Glutamatergic neuron (in vitro differentiated cells): Measurements from ENCODE around the gene SH3GL1. TPM values are rescaled to one million over a fixed set of nuclear protein-coding genes. Genes with fewer than 3 reads are reported as not detected.
A peak's percentile ranks its signal among the peaks of the same experiment; 100 is the strongest.

Experiments
- DNase-seq: peaks from one replicate; pipeline ENCODE4 v3.0.0; 2022
- H3K27ac Mint-ChIP-seq: one replicate; pipeline ENCODE4 v1.8.0; 2020; ENCODE audit warnings: mild to moderate bottlenecking, mixed read lengths, inconsistent platforms; ENCODE audit not compliant: unreplicated experiment
- H3K27me3 Mint-ChIP-seq: one replicate; pipeline ENCODE4 v1.8.0; 2020; ENCODE audit warnings: mild to moderate bottlenecking, moderate library complexity, mixed read lengths, inconsistent platforms; ENCODE audit not compliant: unreplicated experiment
- H3K36me3 Mint-ChIP-seq: one replicate; pipeline ENCODE4 v1.8.0; 2020; ENCODE audit warnings: mild to moderate bottlenecking, mixed read lengths, inconsistent platforms; ENCODE audit not compliant: unreplicated experiment
- H3K4me1 Mint-ChIP-seq: one replicate; pipeline ENCODE4 v1.8.0; 2020; ENCODE audit warnings: mild to moderate bottlenecking, low read depth, mixed read lengths, inconsistent platforms; ENCODE audit not compliant: unreplicated experiment
- H3K4me3 Mint-ChIP-seq: one replicate; pipeline ENCODE4 v1.8.0; 2020; ENCODE audit warnings: mild to moderate bottlenecking, mixed read lengths, inconsistent platforms; ENCODE audit not compliant: unreplicated experiment
- H3K9me3 Mint-ChIP-seq: one replicate; pipeline ENCODE4 v1.8.0; 2020; ENCODE audit warnings: mild to moderate bottlenecking, moderate library complexity, mixed read lengths, inconsistent platforms; ENCODE audit not compliant: unreplicated experiment
- CTCF ChIP-seq: fragments of 200-600 bp; sonication (generic); IDR thresholded peaks from one replicate; pipeline ENCODE4 v1.5.0; 2021; ENCODE audit not compliant: partially characterized antibody, unreplicated experiment
- total RNA-seq: library from RNA; stranded (reverse); fragmentation: NEBNext Ultra II Directional; extraction: Animal tissue kit (Norgen Biotek cat#: 25700); gene quantifications from one replicate; pipeline ENCODE4 v1.2.1, GENCODE V29; 2021; ENCODE audit not compliant: unreplicated experiment

SH3GL1 gene
- total RNA-seq, 1 donor from 2014 or later = 56.3 TPM

DNA sequence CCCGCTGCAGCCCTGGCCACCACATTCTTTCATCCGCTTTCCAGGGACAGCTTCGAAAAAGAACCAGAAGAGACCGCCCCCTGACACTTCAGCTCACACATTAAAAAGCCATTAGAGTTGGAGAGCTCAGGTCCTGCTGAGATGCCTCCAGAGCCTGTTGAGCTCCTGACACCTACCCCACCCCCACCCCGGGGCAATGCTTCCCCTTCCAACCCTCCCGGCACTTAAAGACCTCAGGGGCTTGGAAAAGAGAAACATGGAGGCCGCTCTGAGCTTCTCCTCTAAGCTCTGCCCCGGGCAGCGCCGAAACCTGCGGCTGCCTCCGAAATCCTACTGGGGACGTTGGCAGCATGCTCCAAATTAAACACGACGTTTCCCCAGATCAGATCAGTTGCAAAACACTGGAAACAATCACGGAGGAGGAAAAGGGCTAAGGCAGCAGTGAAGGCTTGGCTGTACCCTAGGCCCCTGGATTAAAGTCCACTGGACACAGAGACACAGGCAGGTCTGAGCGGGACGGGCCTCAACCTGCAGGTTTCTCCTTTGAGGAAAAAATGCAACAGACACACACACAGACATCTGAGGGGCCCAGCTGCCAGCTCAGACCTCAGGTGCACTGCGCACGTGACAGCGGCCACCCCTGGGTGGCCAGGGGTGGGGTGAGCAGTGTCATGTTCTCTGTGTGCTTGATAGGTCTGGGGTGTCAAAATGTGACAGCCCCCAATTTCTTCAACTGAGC is 9.6 kb downstream of the SH3GL1 start:
- Mint-ChIP-seq H3K36me3 (no peaks in the 10 kb centered on the region), H3K4me3 (peak overlapping the region; percentile 8), H3K27ac (peak overlapping the region; percentile 33), H3K4me1 (peaks cover 45% of the 10 kb centered on the region), H3K27me3 (peaks cover 6% of the 10 kb centered on the region), H3K9me3 (peaks cover 1% of the 10 kb centered on the region)
- no peak for DNase-seq
- no peak for TF ChIP-seq CTCF

DNA sequence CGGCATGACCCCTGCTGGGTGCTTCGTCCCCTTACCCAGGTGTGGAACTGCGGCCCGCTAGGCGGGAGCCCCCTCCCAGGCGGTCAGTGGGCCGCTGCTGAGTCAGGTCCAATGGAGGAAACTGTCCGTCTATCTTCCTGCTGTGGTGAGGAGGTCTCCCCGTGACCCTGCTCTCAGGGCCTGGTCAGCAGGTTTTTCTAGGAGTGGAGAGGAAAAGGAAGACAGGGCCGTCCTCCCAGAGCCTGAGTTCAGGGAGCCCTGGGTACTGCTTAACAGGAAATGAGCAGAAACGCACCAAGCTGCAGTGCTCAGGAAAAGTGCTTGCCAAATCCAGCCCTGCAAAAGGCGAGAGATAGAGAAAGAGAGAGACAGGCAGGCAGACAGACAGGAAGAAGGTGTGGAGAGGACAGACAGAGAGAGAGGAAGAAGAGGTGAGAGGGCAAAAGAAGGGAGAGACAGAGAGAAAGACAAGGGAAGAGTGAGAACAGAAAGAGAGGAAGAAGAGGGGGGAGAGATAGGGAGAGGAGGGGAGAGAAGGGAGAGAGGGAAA is 10.3 kb downstream of the SH3GL1 start:
- Mint-ChIP-seq H3K27ac (no peak overlapping the region), H3K36me3 (no peaks in the 10 kb centered on the region), H3K9me3 (peaks cover 1% of the 10 kb centered on the region), H3K4me1 (peaks cover 46% of the 10 kb centered on the region), H3K27me3 (peaks cover 6% of the 10 kb centered on the region), H3K4me3 (peak overlapping the region; percentile 8)
- TF ChIP-seq CTCF = no peak
- no peak for DNase-seq

GRCh38 chr19:4389511-4390016 is 10.8 kb downstream of the SH3GL1 start:
- TF ChIP-seq CTCF = no peak
- no peak overlapping the region for H3K27ac Mint-ChIP-seq
- H3K27me3 Mint-ChIP-seq = peaks cover 6% of the 10 kb centered on the region
- peaks cover 45% of the 10 kb centered on the region for H3K4me1 Mint-ChIP-seq
- H3K4me3 Mint-ChIP-seq = no peak overlapping the region
- DNase-seq = no peak
- H3K9me3 Mint-ChIP-seq = peaks cover 1% of the 10 kb centered on the region
- H3K36me3 Mint-ChIP-seq = no peaks in the 10 kb centered on the region

DNA sequence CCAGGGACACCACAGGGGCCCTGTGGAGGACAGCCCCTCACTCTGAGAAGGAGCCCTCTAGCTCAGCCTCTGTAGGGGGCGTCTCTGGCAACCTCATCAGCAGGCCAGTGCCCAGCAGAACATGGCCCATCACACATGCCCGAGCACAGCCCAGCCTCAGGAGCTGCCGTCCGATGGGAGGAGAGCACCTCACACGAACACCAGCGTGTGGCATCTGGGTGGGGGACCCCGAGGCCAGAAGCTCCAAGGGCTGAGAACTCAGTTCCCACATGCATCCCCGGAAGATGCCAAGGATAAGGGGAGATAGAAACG is 11.3 kb downstream of the SH3GL1 start:
- peaks cover 1% of the 10 kb centered on the region for H3K9me3 Mint-ChIP-seq
- DNase-seq = no peak
- peaks cover 42% of the 10 kb centered on the region for H3K4me1 Mint-ChIP-seq
- TF ChIP-seq CTCF = no peak
- H3K36me3 Mint-ChIP-seq = no peaks in the 10 kb centered on the region
- H3K27me3 Mint-ChIP-seq = peaks cover 6% of the 10 kb centered on the region
- peak overlapping the region; percentile 50 for H3K4me3 Mint-ChIP-seq
- no peak overlapping the region for H3K27ac Mint-ChIP-seq
